SU-DHL-6 (cell line): Measurements from ENCODE around the gene SMIM23.

Experiments
- H2AFZ ChIP-seq: fragments of 200-600 bp; sonication (generic); 2 replicates; pipeline ENCODE4 v1.6.1; 2014; ENCODE audit warnings: low read depth, mild to moderate bottlenecking, moderate library complexity, mixed read lengths, antibody characterized with exemption, low read length; ENCODE audit not compliant: severe bottlenecking
- H3F3A ChIP-seq: fragments of 200-600 bp; shearing (Covaris generic); 2 replicates; pipeline ENCODE4 v1.6.0; 2016; ENCODE audit warnings: antibody characterized with exemption, mild to moderate bottlenecking; ENCODE audit not compliant: insufficient read depth
- H3K27ac ChIP-seq: fragments of 200-600 bp; sonication (generic); 2 replicates; pipeline ENCODE4 v1.5.1; 2016; ENCODE audit warnings: low read depth, mild to moderate bottlenecking, low read length, moderate library complexity, mixed read lengths
- H3K27me3 ChIP-seq: fragments of 200-600 bp; sonication (generic), shearing (Covaris generic); 2 replicates; pipeline ENCODE4 v1.6.0; 2014; ENCODE audit warnings: mild to moderate bottlenecking, low read length
- H3K36me3 ChIP-seq: fragments of 200-600 bp; sonication (generic); 2 replicates; pipeline ENCODE4 v1.6.1; 2014; ENCODE audit warnings: mild to moderate bottlenecking, low read length, mixed read lengths
- H3K4me2 ChIP-seq: fragments of 300-600, 200-600 bp; shearing (Covaris generic), sonication (generic); 2 replicates; pipeline ENCODE4 v1.6.0; 2014; ENCODE audit warnings: low read length, low read depth, mild to moderate bottlenecking; ENCODE audit not compliant: poor library complexity, severe bottlenecking
- H3K4me3 ChIP-seq: fragments of 200-600 bp; sonication (generic); 2 replicates; pipeline ENCODE4 v1.5.1; 2014; ENCODE audit warnings: antibody characterized with exemption, low read length, mild to moderate bottlenecking, mixed read lengths; ENCODE audit not compliant: insufficient read depth, poor library complexity, severe bottlenecking
- H3K79me2 ChIP-seq: fragments of 200-600 bp; sonication (generic); 2 replicates; pipeline ENCODE4 v1.6.1; 2014; ENCODE audit warnings: mild to moderate bottlenecking, low read length, moderate library complexity; ENCODE audit not compliant: insufficient read depth
- H3K9ac ChIP-seq: fragments of 200-600 bp; sonication (generic); 2 replicates; pipeline ENCODE4 v1.7.0; 2014; ENCODE audit warnings: mild to moderate bottlenecking, low read length
- H3K9me2 ChIP-seq: fragments of 200-600 bp; sonication (generic); replicated peaks from 2 replicates; pipeline ENCODE4 v1.6.1; 2014; ENCODE audit warnings: low read length; ENCODE audit not compliant: insufficient read depth
- H3K9me3 ChIP-seq: fragments of 200-600 bp; sonication (generic); 2 replicates; pipeline ENCODE4 v1.6.1; 2014; ENCODE audit warnings: low read length, mixed read lengths; ENCODE audit not compliant: insufficient read depth
- H4K20me1 ChIP-seq: fragments of 200-600 bp; sonication (generic); 2 replicates; pipeline ENCODE4 v1.6.1; 2014; ENCODE audit warnings: low read depth, mild to moderate bottlenecking, antibody characterized with exemption, low read length, moderate library complexity, mixed read lengths
- EZH2phosphoT487 ChIP-seq: fragments of 200-600 bp; sonication (generic), shearing (Covaris generic); conservative IDR thresholded peaks from 2 replicates; pipeline ENCODE4 v1.6.1; 2018; ENCODE audit warnings: mild to moderate bottlenecking, antibody characterized with exemption, low read length, moderate library complexity, mixed read lengths
- TF ChIP-seq, protein P1 (sequence below): fragments of 200-600 bp; sonication (generic); IDR thresholded peaks from one replicate; pipeline ENCODE4 v1.5.1; 2017; ENCODE audit warnings: antibody characterized with exemption, mild to moderate bottlenecking, low read length, moderate library complexity; ENCODE audit not compliant: insufficient read depth, poor library complexity, severe bottlenecking

SMIM23 gene

DNA sequence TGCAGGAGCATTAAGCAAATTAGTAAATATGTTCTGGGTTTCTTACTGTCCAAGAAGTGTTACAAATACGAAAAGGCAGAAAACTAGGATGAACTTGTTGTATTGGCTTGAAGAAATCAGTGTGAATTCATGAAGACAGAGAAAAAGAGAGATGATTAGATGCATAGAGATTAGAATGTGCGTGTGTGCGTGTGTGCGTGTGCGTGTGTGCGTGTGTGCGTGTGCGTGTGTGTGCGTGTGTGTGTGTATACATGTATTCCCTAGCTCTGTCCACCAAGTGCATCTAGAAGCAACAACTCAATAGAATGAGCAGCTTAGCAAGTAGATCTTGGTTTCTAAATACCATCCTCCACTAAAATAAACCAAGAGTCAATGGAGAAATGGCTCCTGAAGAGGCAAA, 41.5 kb downstream of the SMIM23 start:
- Histone ChIP-seq H3K4me3 (no peak overlapping the region), H3K27ac (no peak overlapping the region), H3K9me2 (no peaks in the 10 kb centered on the region), H2AFZ (no peak overlapping the region), H4K20me1 (no peaks in the 10 kb centered on the region), H3K9me3 (no peaks in the 10 kb centered on the region), H3K27me3 (0 out of 2 replicates have a peak, but pooled peaks cover 4% of the 10 kb centered on the region), H3K79me2 (no peaks in the 10 kb centered on the region), H3F3A (no peaks in the 10 kb centered on the region), H3K36me3 (no peaks in the 10 kb centered on the region), H3K4me2 (no peak overlapping the region), H3K9ac (no peak overlapping the region)
- TF ChIP-seq, protein P1, sequence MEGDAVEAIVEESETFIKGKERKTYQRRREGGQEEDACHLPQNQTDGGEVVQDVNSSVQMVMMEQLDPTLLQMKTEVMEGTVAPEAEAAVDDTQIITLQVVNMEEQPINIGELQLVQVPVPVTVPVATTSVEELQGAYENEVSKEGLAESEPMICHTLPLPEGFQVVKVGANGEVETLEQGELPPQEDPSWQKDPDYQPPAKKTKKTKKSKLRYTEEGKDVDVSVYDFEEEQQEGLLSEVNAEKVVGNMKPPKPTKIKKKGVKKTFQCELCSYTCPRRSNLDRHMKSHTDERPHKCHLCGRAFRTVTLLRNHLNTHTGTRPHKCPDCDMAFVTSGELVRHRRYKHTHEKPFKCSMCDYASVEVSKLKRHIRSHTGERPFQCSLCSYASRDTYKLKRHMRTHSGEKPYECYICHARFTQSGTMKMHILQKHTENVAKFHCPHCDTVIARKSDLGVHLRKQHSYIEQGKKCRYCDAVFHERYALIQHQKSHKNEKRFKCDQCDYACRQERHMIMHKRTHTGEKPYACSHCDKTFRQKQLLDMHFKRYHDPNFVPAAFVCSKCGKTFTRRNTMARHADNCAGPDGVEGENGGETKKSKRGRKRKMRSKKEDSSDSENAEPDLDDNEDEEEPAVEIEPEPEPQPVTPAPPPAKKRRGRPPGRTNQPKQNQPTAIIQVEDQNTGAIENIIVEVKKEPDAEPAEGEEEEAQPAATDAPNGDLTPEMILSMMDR = no peak
- no peak for TF ChIP-seq EZH2phosphoT487

DNA sequence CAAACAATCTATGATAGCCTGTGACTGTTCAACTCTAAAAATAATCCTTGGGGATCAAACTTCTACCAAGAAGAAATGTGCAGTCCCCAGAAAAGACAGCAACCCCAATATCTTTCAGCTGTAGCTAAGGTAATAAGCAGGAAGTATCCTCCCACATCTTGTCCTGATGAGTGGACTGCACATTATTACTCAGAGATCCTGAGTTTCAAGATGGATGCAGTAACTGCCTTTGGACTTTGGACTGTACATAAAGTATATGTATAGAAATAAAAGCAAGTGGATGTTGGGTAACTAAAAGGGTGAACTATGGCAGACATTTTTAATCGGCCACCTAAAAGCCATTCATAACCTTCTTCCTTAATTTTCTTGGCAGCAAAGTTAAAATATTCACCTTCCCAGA, 45.1 kb downstream of the SMIM23 start:
- H2AFZ ChIP-seq = no peak overlapping the region
- no peak overlapping the region for H3K27ac ChIP-seq
- 0 out of 2 replicates have a peak, but pooled peaks cover 6% of the 10 kb centered on the region for H3K27me3 ChIP-seq
- H3K36me3 ChIP-seq = no peaks in the 10 kb centered on the region
- H3F3A ChIP-seq = no peaks in the 10 kb centered on the region
- H4K20me1 ChIP-seq = no peaks in the 10 kb centered on the region
- H3K4me3 ChIP-seq = no peak overlapping the region
- H3K9me3 ChIP-seq = no peaks in the 10 kb centered on the region
- no peak overlapping the region for H3K9ac ChIP-seq
- H3K4me2 ChIP-seq = no peak overlapping the region
- no peak for TF ChIP-seq EZH2phosphoT487
- TF ChIP-seq, protein P1 = no peak
- H3K79me2 ChIP-seq = no peaks in the 10 kb centered on the region
- no peaks in the 10 kb centered on the region for H3K9me2 ChIP-seq

DNA sequence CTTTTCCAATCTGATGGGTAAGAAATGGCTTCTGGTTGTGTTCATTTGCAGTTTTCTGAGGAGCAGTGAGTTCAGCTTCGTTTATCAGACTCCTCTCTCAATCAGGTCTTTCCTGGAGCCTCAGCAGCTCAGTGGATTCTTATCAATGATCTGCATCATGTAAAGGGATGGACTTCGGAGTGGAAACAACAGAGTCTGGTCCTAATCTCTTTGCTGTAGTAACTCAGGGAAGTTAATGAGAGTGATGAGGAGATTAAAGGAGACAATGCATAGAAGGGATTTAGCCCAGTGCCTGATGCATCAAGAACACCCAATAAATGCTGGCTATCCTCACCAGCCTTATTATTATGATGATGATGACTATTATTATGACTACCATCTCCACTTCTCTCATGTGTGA, 47.2 kb downstream of the SMIM23 start:
- Histone ChIP-seq H3K9ac (no peak overlapping the region), H3K79me2 (no peaks in the 10 kb centered on the region), H3K9me2 (no peaks in the 10 kb centered on the region), H3K4me3 (no peak overlapping the region), H2AFZ (no peak overlapping the region), H3K27ac (no peak overlapping the region), H3K36me3 (no peaks in the 10 kb centered on the region), H3K9me3 (no peaks in the 10 kb centered on the region), H3K4me2 (no peak overlapping the region), H4K20me1 (no peaks in the 10 kb centered on the region), H3F3A (no peaks in the 10 kb centered on the region), H3K27me3 (0 out of 2 replicates have a peak, but pooled peaks cover 6% of the 10 kb centered on the region)
- no peak for TF ChIP-seq EZH2phosphoT487
- TF ChIP-seq, protein P1 = no peak
